ENCODE measurements around the gene DIPK1A.
A peak's percentile ranks its signal among the peaks of the same experiment; 100 is the strongest.
"Not testable (repeated sequence)": the region's sequence is repeated elsewhere in the genome, so short reads cannot be mapped to it uniquely, and the experiment has no call there.

The DIPK1A gene

DNA sequence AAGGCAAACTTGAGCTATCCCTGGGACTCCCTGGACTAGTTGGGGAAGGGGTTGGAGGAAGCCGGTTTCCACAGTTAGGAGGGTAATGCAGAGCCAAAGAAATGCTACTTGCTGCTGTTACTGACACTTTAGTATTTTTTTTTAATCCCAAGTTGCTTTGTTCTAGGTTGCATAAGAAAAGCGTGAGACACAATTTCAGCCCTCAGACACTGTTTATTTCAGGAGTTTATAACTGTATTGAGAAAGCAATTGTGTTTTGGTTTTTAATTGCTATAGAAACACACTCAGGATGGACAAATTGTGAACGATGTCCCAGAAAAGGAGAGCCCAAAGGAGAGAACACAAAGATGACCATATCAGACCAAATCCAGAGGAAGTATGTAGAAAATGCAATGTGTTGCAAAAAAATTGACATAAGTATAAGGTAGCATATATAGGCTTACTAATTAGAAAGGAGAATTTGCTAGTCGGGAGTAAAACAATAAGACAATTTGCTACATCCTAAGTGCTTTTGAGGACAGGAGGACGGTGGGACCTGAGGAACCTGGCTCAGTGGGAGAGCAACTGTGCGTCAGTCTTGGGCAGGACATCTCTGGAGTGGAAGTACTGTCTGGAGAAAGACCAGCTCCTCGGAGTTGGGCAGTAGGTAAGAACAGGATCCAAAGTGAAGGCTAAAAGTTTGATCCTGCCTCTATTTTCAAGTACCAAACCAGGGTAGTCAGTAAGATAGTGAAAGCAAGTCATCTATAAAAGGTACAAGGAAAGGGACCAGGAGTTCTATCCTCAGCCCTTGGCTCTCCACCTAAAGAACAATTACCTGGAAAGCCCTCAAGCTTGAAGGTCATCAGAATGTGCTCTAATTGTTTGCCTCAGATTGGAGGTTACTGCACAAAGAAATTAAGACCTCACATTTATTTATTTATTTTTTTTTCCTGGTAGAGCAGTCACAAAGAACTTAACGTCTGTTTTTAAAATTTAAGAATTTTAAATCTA lies 39.9 kb downstream of the DIPK1A start:
- no peak for DNase-seq (ENCODE audit: low read depth)

DNA sequence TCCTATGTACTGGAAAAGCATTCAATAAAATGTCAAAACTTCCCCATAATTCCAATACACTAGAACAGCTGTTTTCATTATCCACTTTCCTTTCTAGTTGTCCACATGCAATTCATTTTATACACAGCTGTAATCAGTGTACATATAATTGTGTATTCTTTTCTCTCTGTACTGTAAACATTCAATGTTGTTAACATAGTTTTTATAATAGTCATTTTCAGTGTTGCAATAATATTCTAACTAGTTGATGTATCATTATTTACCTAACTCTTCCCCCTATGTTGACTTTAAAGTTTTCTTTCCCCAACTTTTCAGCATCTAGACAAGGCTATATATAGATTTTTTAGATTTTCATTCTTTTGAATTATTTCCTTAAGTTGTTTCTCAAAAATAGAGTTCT lies 44.4 kb downstream of the DIPK1A start:
- DNase-seq (ENCODE audit: low read depth) = peak; percentile 21

GRCh38 chr1:92915547-92915946 lies 45.7 kb downstream of the DIPK1A start:
- no peak for DNase-seq (ENCODE audit: low read depth)

DNA sequence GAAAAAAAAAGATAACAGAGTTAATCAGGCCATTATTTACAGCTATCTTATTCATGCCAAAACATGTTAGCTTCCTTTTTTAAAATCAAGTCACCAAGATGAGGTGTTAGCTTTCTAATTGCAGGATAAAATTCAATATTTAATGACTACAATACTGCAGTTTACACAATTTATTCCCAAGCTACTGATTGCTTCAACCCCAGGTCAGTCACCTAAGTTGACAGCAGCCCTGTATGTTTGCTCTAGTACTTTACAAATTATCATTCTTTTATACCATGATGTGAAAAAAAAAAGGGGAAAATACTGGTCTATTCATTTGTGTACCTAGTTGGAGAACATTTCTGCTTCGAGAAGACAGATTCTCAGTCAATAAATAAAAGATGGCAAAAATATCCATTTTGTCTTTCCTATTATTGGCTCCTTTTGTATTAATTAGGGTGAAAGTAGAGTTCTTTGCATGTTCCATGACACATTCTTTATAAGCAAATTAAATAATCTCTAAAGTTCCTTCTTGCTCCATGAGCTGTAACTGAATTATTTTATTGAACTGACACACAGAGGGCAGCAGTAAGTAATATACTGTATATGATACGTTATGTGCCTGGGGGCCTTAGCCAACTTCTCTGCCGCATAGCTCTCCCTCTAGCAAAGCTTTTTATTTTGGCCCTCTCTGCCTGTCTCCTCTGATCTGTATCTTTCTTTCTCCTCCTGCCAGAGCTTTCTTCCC lies 48.0 kb downstream of the DIPK1A start:
- DNase-seq (ENCODE audit: low read depth) = no peak

DNA sequence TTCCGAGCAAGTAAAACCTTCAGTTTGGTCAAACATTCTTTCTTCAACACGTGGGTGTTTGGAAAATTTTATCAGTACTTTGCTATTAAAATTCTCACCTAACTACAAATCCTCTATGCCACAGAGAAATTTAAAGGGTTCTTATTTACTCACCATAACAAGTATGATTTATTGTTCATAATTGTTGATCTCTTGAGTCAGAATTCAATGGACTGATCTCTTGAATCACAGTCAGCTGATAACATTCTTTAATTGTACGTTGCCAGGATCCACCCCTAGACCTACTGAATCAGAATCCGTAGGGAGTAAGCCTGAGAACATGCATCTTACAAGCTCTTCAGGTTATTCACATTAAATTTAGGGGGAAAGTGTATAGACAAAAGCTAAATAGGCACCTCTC lies 51.2 kb downstream of the DIPK1A start:
- no peak for DNase-seq (ENCODE audit: low read depth)

- peak; percentile 54 for DNase-seq (ENCODE audit: low read depth)
Measured at GRCh38 chr1:92909321-92909720, 51.9 kb downstream of the DIPK1A start.

DNA sequence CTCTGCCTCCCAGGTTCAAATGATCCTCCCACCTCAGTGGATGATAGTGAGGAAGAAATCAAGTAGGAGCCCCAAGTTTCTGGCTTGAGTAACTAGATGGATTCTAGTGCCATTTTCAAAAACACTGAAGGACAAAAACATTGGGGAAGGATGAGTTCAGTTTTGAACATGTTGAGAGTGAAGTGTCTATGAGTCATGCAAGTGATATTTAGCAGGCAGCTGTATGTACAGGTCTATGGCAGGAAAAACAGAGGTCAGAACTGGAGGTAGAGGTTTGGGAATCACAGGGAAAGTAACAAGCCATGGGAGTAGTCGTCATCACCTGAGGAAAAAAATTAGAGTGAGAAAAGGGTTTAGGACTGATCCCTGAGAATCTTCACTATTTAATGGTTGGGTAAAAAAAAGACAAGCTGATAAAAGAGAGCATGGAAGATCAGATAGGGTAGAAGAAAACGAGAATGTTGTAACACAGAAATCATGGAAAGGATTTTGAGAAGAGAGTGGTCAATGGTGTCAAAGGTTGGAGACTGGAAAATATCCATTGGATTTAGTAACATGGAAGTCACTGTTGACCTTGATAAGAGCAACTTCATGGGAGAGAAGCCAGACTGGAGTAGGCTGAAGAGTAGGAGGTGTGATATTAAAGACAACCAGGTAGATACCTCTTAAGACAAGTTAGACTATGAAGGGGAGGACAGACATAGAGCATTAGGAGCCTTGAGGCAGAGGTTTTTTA lies 53.1 kb downstream of the DIPK1A start:
- peak; percentile 25 for DNase-seq (ENCODE audit: low read depth)

- DNase-seq (ENCODE audit: low read depth) = no peak
Measured at GRCh38 chr1:92903765-92904164, 57.5 kb downstream of the DIPK1A start.

GRCh38 chr1:92902406-92902744 lies 58.9 kb downstream of the DIPK1A start:
- DNase-seq (ENCODE audit: low read depth) = no peak

DNA sequence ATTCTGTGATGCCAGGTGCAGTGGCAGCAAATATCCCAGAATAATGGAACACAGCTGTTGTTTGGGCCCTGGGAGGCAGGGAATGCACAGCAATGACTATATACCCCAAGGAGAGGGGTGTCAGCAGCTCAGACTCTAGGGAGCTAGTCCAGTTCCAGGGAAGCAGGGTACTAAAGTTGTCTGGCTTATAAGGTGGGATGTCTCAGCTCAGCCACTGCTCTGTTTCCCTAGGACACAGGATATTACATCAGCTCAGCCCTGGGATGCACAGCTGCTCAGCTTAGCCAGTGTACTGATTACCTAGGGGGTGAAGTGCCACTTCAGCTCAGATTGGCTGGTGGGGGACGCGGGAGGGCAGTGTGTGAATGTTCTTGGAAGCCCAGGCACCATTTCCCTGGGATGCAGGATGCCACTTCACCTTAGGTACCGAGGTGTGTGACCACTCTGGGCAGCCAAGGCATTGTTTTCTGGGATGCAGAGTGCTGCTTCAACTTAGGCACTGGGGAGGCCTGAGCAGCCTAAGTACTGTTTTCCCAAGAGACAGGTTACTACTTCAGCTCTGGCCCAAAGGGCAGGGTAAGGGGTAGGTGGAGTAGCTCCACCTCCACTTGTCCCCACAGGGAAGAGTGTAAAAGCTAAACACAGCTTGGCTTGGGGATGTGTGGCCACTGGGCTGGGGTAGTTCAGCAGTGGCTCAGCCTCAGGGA lies 59.4 kb downstream of the DIPK1A start:
- DNase-seq (ENCODE audit: low read depth) = no peak

GRCh38 chr1:92901126-92901525 lies 60.1 kb downstream of the DIPK1A start:
- DNase-seq (ENCODE audit: low read depth) = no peak

DNA sequence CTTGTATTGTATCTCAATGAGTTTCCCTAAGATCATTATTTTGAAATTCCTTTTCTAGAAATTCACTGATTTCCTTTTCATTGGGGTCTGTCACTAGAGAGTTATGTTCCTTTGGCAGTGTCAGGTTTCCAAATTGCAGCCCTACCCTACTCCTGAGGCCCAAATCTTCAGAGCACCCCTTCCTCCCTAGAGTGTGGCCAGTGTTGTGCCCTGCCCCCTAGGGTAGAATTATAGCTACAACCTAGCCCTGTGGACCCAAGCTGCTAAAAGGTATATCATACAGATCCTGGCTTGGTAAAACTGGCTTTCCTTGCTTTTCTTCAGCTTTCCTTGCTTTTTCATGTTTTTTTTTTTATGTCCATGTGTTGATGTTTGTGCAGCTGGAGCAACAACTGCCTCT lies 60.7 kb downstream of the DIPK1A start:
- DNase-seq (ENCODE audit: low read depth) = no peak

DNA sequence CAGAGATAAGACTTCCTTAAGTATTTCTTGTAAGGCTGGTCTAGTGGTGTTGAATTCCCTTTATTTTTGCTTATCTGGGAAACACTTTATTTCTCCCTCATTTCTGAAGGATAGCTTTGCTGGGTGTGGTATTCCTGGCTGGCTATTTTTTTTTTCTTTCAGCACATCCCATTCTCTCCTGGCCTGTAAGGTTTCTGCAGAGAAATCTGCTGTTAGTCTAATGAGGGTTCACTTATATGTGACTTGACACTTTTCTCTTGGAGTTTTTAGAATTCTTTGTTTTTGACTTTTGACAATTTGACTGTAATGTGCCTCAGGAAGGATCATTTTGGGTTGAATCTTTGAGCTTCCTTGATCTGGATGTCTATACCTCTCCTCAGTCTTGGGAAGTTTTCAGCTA lies 61.5 kb downstream of the DIPK1A start:
- no peak for DNase-seq (ENCODE audit: low read depth)

- not testable (repeated sequence) for DNase-seq (ENCODE audit: low read depth)
Measured at GRCh38 chr1:92898053-92898452, 63.2 kb downstream of the DIPK1A start.

DNA sequence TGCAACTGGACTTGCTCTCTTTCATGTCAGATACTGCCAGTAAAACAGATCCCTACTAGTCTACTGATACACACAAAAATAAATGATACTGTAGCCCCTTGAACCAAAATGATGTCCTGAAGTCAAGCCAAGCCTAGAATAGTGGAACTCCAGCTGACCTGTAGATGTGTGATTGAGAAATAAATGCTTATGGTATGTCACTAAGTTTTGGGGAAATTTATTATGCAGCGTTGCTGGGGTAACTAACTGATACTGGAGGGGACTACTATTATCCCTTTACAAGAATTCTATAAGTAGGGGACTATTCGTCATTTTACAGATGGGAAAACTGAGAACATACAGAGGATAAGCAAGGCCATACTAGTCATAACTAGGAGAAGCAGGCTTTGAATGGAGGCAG lies 73.8 kb downstream of the DIPK1A start:
- no peak for DNase-seq (ENCODE audit: low read depth)

DNA sequence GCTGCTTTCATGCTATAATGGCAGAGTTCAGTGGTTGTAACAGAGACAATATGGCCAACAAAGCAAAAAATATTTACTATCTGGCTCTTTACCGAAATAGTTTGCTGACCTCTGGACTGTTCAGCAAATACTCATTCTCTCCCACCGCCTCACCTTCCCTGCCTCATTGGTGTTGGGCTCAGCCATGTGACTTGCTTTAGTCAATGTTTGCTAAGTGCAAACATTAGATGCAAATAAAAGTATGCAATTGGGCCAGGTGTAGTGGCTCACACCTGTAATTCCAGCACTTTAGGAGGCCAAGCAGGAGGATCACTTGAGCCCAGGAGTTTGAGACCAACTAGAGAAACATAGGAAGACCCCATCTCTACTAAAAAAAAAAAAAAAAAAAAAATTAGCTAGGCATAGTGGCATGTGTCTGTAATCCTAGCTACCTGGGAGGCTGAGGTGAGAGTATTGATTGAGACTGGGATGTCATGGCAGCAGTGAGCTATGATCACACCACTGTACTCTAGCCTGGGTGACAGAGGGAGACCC lies 74.3 kb downstream of the DIPK1A start:
- no peak for DNase-seq (ENCODE audit: low read depth)

GRCh38 chr1:92884195-92884594 lies 77.1 kb downstream of the DIPK1A start:
- no peak for DNase-seq (ENCODE audit: low read depth)

GRCh38 chr1:92883297-92883696 lies 78.0 kb downstream of the DIPK1A start:
- DNase-seq (ENCODE audit: low read depth) = no peak

- no peak for DNase-seq (ENCODE audit: low read depth)
Measured at GRCh38 chr1:92882819-92883218, 78.4 kb downstream of the DIPK1A start.

GRCh38 chr1:92881391-92881790 lies 79.9 kb downstream of the DIPK1A start:
- no peak for DNase-seq (ENCODE audit: low read depth)

DNA sequence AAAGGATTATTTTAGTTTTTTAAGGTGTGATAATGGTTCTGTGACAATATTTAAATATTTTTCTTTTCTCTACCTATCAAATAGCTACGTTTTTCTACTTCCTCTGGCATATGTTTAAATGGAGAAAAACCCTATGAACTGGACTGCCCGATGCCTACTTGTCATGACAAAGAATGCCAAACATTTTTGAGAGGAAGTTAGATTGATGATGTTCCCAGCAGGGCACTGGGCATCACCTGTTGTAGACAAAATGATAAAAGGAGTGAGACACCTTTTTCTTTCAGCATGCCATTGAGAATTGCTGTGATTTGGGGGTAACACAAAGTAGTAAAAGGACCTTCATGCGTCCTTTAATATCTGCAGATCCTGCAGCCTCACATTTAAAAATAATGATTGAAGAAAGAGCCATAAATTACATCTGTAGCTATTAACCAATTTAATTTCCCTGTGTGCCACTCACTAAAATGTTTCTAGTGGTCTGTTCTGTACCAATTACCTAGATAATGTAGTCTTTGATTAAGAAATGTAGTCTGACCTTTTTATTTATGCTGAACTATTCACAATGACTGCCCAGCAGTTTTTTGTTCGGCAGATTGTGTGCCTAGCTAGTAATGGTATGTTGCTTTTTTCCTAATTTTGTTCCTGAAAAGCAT lies 81.8 kb downstream of the DIPK1A start:
- no peak for DNase-seq (ENCODE audit: low read depth)
